ENCODE results near the gene LRPAP1.

DNA sequence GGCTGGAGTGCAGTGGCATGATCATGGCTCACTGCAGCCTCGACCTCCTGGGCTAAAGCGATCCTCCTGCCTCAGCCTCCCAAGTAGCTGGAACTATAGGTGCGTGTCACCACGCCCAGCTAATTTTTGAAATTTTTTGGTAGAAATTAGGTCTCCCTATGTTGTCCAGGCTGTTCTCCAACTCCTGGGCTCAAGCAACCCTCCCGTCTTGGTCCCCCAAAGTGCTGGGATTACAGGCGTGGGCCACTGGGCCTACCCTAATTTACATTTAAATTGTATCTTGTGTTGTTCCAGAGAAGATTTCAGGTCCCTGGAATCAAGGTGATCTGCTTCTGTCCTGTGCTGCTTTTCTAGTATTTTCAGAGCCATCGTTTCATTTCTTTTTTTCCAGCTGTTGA, 1.2 kb upstream of the LRPAP1 start:
- TF ChIP-seq, protein P1, sequence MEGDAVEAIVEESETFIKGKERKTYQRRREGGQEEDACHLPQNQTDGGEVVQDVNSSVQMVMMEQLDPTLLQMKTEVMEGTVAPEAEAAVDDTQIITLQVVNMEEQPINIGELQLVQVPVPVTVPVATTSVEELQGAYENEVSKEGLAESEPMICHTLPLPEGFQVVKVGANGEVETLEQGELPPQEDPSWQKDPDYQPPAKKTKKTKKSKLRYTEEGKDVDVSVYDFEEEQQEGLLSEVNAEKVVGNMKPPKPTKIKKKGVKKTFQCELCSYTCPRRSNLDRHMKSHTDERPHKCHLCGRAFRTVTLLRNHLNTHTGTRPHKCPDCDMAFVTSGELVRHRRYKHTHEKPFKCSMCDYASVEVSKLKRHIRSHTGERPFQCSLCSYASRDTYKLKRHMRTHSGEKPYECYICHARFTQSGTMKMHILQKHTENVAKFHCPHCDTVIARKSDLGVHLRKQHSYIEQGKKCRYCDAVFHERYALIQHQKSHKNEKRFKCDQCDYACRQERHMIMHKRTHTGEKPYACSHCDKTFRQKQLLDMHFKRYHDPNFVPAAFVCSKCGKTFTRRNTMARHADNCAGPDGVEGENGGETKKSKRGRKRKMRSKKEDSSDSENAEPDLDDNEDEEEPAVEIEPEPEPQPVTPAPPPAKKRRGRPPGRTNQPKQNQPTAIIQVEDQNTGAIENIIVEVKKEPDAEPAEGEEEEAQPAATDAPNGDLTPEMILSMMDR (IDR thresholded peaks at IDR 0.05), result no peak
- TF ChIP-seq EP300 (IDR thresholded peaks at IDR 0.05) (no peak), POLR2A (IDR thresholded peaks at IDR 0.05) (no peak), POLR2AphosphoS5 (IDR thresholded peaks at IDR 0.05) (no peak)

Measured in stomach (tissue), 4 donors.